HG03039 (cell line): ENCODE data around the gene EHBP1.
A peak's percentile ranks its signal among the peaks of the same experiment; 100 is the strongest.
"Not testable (repeated sequence)": the region's sequence is repeated elsewhere in the genome, so short reads cannot be mapped to it uniquely, and the experiment has no call there.

Source experiments
- ATAC-seq: cut with Tn5 transposase; IDR thresholded peaks from one replicate; pipeline ENCODE4 v1.9.1; 2021; ENCODE audit warnings: mild to moderate bottlenecking, moderate library complexity; ENCODE audit not compliant: unreplicated experiment

EHBP1 gene

GRCh38 chr2:63058144-63058920 lies 352.8 kb downstream of the EHBP1 start:
- no peak for ATAC-seq

GRCh38 chr2:63058921-63059792 lies 353.6 kb downstream of the EHBP1 start:
- ATAC-seq = no peak

- no peak for ATAC-seq
Measured at GRCh38 chr2:63059793-63060471, 354.4 kb downstream of the EHBP1 start.

GRCh38 chr2:63060472-63060991 lies 355.0 kb downstream of the EHBP1 start:
- ATAC-seq = no peak

- ATAC-seq = no peak
Measured at GRCh38 chr2:63064197-63064596, 358.7 kb downstream of the EHBP1 start.

GRCh38 chr2:63064661-63065060 lies 359.1 kb downstream of the EHBP1 start:
- ATAC-seq = no peak

- no peak for ATAC-seq
Measured at GRCh38 chr2:63066265-63066664, 360.8 kb downstream of the EHBP1 start.

- no peak for ATAC-seq
Measured at GRCh38 chr2:63066838-63067237, 361.3 kb downstream of the EHBP1 start.

GRCh38 chr2:63071664-63072063 lies 366.2 kb downstream of the EHBP1 start:
- ATAC-seq = no peak

- ATAC-seq = no peak
Measured at GRCh38 chr2:63073994-63074393, 368.5 kb downstream of the EHBP1 start.

- ATAC-seq = not testable (repeated sequence)
Measured at GRCh38 chr2:63074399-63074798, 368.9 kb downstream of the EHBP1 start.

- ATAC-seq = peak; percentile 58
Measured at GRCh38 chr2:63078852-63079606, 373.5 kb downstream of the EHBP1 start.

- ATAC-seq = no peak
Measured at GRCh38 chr2:63081404-63081803, 375.9 kb downstream of the EHBP1 start.

GRCh38 chr2:63086687-63087086 lies 381.2 kb downstream of the EHBP1 start:
- ATAC-seq = no peak

GRCh38 chr2:63092401-63092800 lies 386.9 kb downstream of the EHBP1 start:
- no peak for ATAC-seq

GRCh38 chr2:63092857-63093256 lies 387.3 kb downstream of the EHBP1 start:
- no peak for ATAC-seq

- no peak for ATAC-seq
Measured at GRCh38 chr2:63093502-63093901, 388.0 kb downstream of the EHBP1 start.
